Measurements from ENCODE around the gene TLX3. TPM values are rescaled to one million over a fixed set of nuclear protein-coding genes. Genes with fewer than 3 reads are reported as not detected.

The TLX3 gene
- polyA plus RNA-seq, 3 donors, result not detected

GRCh38 chr5:171299228-171299627, 9.8 kb upstream of the TLX3 start:
- no peak overlapping the region for H3K27ac ChIP-seq (ENCODE audit: low read depth, low read length)
- 91 to 93% (median 91%) methylated on average over 4 of the region's 4 CpGs for WGBS, 3 donors

DNA sequence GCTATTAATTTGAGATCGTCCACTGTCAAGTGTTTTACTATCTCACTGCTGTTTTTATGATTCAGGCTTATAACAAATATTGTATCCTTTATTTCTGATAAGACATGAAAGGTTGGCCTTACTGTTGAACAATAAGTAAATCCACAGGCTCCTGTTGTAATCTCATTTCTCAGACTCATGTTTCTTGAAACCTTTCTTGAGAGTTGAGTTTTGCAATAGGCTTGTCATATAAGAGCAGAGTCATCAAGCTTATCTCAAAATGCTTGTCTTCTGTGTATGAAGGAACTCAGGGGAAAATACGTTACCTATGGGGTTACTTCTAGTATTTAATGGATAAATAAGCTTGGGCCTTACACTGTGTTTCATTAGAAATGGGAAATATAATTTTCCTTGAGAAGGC, 9.2 kb upstream of the TLX3 start:
- no peak overlapping the region for H3K27ac ChIP-seq (ENCODE audit: low read depth, low read length)
- 88 to 96% (median 90%) methylated on average over 2 of the region's 2 CpGs for WGBS, 3 donors

DNA sequence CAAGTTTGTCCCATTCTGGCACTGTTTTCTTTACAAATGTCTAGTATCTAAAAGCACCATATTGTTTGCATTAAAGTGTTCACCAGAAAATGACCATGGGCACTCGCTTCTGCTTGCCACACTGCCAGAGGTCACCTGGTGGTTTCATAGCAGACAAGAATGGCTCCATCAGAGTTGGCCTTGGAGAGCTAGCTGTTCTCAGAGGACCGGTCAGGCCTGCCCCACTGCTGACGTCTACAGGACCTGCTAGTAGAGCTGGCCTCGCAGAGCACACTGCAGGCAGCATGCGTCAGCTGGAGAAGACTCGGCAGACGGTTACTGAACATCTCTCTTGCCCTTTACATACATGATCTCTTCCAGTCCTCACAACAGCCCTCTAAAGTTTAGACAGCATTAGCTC, 8.7 kb upstream of the TLX3 start:
- WGBS, 3 donors, result 94 to 97% (median 94%) methylated on average over 7 of the region's 7 CpGs

DNA sequence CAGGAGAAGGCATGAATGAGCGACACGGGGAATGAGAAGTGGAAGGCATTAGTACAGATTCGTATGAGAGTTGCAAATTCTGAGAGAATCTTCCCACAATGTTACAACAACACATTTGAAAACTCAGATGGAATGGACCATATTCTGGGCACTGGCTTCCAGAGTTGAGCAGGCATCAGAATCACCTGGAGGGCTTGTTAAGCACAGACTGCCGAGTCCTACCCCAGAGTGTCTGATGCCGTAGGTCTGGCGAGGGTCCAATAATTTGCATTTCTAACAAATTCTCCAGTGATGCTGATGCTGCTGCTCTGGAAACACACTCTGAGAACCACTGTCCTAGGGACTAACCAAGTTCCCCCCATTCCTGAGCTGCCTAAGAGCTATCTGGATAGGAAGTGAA, 2.9 kb upstream of the TLX3 start:
- 20 to 37% (median 28%) methylated on average over 6 of the region's 6 CpGs for WGBS, 3 donors

More for the DNA sequence above, 8.7 kb upstream of the TLX3 start:
- no peak overlapping the region for H3K27ac ChIP-seq (ENCODE audit: low read depth, low read length)

GRCh38 chr5:171306781-171307591, 2.1 kb upstream of the TLX3 start:
- WGBS, 3 donors, result 20 to 21% (median 20%) methylated on average over 10 of the region's 10 CpGs
- no peak overlapping the region for H3K27ac ChIP-seq (ENCODE audit: low read depth, low read length)

More for the DNA sequence above, 2.9 kb upstream of the TLX3 start:
- no peak overlapping the region for H3K27ac ChIP-seq (ENCODE audit: low read depth, low read length)

DNA sequence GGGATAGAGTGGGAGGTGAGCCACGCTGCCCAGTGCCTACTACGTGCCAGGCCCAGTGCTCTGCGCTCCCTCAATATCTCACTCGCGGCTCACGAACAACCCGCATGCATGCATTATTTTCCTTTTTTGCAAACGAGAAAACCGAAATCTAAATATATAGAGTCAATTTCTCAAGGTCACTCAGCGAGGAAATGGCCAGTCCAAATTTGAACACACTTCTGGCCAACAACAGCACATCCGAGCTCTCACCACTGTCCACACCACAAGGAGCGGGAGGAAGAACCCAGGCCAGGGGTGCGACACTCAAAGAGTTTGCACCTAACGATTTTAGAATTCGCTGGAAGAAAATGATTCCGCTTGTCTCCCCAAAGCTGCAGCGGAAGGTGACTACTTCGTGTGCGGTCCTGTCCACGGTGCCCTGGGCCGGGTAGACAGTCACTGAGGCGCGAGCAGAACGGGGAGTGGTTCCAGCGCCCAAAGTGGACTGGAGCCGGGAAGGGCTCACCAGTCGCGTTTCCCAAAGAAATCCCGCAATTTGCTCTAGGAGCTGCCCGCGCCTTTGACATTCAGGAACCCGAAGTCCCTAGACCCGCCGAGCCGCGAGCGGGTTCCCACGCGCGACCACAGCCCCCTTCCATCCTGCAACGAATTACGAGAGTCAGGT, 1.1 kb upstream of the TLX3 start:
- 17 to 19% (median 17%) methylated on average over 40 to 42 of the region's 42 CpGs for WGBS, 3 donors
- H3K27ac ChIP-seq (ENCODE audit: low read depth, low read length), result no peak overlapping the region

DNA sequence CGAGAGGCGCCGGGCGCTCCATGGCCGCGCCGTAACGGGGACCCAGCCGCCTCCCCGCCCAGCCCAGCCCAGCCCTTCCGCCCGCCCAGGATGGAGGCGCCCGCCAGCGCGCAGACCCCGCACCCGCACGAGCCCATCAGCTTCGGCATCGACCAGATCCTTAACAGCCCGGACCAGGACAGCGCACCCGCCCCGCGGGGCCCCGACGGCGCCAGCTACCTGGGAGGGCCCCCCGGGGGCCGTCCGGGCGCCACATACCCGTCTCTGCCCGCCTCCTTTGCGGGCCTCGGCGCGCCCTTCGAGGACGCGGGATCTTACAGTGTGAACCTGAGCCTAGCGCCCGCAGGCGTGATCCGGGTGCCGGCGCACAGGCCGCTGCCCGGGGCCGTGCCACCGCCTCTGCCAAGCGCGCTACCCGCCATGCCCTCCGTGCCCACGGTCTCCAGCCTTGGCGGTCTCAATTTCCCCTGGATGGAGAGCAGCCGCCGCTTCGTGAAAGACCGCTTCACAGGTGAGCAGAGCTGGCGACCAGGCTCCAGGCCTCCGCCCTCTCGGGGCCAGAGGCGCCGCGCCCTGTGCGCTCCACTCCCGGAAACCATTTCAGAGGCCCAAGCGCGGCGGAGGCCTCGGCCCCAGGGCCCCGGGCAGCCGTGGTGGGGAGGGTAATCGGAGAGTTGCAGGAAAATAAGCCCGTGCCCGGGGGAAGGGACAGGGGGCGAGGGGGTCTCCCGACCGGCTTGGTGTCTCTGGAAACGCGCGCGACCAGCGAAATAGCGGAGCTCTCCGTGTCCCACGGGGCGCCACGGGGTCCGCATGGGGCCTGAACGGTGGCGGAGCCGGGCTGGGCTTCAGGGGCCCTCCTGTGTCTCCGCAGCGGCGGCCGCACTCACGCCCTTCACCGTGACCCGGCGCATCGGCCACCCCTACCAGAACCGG, 496 bp downstream of the TLX3 start:
- WGBS, 3 donors, result 4 to 5% (median 4%) methylated on average over 88 to 106 of the region's 106 CpGs

DNA sequence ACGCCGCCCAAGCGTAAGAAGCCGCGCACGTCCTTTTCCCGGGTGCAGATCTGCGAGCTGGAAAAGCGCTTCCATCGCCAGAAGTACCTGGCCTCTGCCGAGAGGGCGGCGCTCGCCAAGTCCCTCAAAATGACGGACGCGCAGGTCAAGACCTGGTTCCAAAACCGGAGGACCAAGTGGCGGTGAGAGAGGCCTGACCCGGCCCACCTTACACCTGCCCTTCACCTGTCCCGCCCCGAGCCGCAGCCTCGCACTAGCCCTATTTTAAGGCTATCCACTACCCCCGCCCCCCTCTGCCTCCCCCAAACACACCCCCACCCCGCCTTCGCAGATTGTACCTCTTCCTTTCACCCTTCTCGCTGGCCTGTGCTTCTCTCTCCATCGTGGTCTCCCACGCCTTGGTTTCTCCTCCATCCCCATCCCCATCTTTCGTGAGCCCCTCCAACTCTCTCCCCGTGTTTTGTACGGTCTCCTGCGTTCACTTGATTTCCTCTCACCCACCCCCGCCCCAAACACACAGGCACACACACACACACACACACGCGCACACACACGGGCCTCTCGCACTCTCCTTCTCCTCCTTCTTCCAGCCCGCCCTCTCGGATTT, 1.3 kb downstream of the TLX3 start:
- WGBS, 3 donors, result 4 to 6% (median 6%) methylated on average over 34 to 41 of the region's 41 CpGs
- no peak overlapping the region for H3K27ac ChIP-seq (ENCODE audit: low read depth, low read length)

More for the DNA sequence above, 496 bp downstream of the TLX3 start:
- H3K27ac ChIP-seq (ENCODE audit: low read depth, low read length), result no peak overlapping the region

DNA sequence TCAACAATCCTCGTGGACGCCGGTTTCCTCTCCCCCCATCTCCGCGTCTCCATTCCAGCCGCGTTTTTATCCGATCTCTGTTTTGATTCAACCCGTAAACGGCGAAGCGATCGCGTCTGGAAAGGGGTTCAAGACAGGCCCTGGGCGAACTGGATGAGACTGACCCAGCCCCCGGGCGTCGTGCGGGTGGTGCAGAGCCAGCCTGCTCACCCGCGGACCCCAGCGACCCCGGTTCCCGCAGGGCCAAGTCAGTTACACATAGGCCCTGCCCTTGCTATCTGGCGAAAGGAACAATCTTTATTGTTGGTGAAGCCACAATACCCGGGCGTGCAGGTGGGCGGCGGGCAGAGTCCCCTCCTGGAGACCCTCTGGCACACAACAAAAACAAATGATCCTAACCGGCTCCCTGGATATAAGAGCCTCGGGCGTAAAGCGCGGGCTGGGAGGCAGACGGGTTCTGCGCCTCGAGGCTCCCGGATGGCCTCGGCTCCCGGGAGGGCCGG, 1.8 kb downstream of the TLX3 start:
- WGBS, 3 donors, result 1 to 4% (median 2%) methylated on average over 40 to 41 of the region's 41 CpGs
- H3K27ac ChIP-seq (ENCODE audit: low read depth, low read length), result no peak overlapping the region

DNA sequence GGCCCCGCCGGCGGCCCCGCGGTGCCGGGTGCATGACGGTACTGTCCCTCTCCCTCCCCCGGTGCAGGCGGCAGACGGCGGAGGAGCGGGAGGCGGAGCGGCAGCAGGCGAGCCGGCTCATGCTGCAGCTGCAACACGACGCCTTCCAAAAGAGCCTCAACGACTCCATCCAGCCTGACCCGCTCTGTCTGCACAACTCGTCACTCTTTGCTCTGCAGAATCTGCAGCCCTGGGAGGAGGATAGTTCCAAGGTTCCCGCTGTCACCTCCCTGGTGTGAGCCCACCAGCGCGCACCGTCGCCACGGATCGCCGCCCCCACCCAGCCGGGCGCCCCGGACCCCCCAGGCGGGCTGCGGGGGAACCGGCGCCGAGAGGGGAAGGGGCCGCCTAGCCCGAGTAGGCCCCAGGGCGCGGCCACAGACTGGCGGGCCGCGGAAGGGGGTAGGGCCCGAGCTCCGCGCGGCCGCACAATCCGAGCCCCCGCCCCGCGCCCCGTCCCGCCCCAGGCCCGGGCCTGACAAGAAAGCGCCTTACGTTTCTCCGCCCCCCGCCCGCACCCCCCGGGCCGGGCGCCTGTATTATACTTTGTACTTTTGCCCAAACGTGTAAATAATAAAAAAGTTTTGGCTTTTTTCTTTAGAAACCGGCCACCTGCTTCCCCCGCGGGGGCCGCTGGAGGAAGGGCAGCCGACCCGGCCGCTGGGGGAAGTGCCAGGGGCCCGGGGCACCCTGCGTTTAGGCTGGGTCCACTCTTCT, 2.5 kb downstream of the TLX3 start:
- WGBS, 3 donors, result 2 to 3% (median 2%) methylated on average over 53 to 74 of the region's 74 CpGs
- no peak overlapping the region for H3K27ac ChIP-seq (ENCODE audit: low read depth, low read length)

DNA sequence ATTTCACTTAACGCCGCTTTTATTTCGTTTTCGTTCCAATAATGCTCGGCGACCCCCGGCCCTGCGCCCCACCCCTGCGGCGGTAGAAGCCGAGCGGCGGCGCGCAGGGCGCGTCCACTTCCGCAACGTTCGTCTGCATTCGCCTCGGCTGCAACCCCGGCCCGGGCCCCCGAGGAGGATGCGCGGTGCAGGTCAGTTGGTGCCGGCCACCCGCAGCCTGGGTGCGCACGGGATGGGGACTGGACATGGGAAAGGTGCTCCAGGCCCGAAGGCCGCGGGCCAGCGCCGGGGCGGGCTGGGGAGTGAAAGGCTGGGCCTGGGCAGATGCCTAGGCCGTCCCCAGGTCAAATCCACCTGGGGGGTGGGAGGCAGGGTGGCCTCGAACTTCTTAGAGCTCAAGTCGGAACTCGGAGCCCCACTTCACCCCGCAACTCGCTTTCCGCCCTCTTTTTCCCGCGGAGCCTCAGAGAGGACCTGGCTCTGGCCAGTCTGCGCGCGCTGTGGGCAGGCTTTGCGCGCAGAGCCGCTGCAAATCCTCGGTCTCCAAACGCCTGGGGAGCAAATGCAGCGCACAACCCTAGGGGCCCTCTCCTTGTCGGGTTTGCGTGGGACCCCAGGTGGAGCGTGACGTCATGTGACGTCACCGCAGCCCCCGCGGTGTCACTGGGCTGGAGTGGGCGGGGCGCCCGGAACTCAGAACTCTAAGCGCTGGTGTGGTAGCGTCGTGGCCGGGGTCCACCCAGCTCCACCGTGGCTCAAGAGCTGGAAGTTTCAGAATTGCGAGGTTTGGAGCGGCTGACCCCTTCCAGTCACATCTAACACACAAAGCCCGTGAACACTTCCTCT, 3.3 kb downstream of the TLX3 start:
- WGBS, 3 donors, result 4% methylated on average over 74 of the region's 74 CpGs
- H3K27ac ChIP-seq (ENCODE audit: low read depth, low read length), result no peak overlapping the region

DNA sequence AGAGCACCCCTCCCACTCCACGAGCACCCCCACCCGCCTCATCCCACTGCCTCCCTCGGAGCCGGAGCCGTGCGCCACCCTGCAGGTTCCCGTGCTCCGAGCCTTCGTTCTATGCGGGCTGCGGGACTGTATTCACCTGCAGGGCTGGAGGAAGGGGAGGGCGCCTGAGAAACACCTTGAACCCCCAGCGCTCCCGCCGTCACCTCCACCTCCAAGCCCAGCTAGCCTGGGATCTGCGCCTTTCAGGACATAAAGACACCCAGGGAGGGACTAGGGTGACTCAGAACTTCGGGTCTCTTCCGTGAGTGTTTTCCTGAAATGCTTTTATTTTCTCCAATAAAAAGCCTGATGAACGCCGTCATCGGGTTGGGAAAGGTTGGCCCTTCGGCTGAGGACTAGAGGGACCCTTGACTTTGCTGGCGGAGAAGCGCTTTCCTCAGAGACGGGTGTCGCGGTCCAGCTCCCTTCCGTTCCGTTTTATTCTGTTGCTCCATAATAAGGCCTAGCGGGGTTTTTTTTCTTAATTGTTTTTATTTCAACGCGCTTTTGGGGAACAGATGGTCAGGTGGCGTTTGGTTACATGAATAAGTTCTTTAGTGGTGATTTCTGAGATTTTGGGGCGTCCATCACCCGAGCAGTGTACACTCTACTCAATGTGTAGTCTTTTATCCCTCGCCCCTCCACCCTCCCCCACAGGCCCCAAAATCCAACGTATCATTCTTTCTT, 4.6 kb downstream of the TLX3 start:
- WGBS, 3 donors, result 8 to 10% (median 8%) methylated on average over 37 of the region's 37 CpGs
- H3K27ac ChIP-seq (ENCODE audit: low read depth, low read length), result no peak overlapping the region

- 2 to 5% (median 4%) methylated on average over 52 to 53 of the region's 53 CpGs for WGBS, 3 donors
- no peak overlapping the region for H3K27ac ChIP-seq (ENCODE audit: low read depth, low read length)
Observed at GRCh38 chr5:171314728-171315385, 5.8 kb downstream of the TLX3 start.

GRCh38 chr5:171315386-171315891, 6.4 kb downstream of the TLX3 start:
- 3 to 4% (median 4%) methylated on average over 32 to 36 of the region's 36 CpGs for WGBS, 3 donors

DNA sequence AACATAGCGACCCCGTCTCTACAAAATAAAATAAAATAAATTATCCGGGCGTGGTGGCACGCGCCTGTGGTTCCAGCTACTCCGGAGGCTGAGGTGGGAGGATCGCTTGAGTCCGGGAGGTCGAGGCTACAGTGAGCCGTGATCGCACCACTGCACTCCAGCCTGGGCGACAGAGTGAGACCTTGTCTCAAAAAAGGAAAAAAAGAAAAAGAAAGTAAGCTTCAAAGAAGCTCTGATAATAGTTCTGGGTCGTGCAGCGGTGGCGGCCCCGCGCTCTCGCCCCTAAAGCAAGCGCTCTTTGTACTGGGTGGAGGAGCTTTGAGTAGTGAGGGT, 6.8 kb downstream of the TLX3 start:
- WGBS, 3 donors, result 10 to 13% (median 12%) methylated on average over 20 of the region's 20 CpGs
- no peak overlapping the region for H3K27ac ChIP-seq (ENCODE audit: low read depth, low read length)

More at GRCh38 chr5:171315386-171315891, 6.4 kb downstream of the TLX3 start:
- H3K27ac ChIP-seq (ENCODE audit: low read depth, low read length), result no peak overlapping the region
